Activated naive CD4-positive, alpha-beta T cell treated with anti-CD3 and anti-CD28 coated beads for 36 hours (primary cell): ENCODE data around the gene ORM2. TPM values are rescaled to one million over a fixed set of nuclear protein-coding genes. Genes with fewer than 3 reads are reported as not detected.

Experiments used
- CTCF ChIA-PET: fragments of 350-600 bp; sonication (Branson Sonifier 250); formaldehyde crosslinking; loops from one replicate; lab custom pipeline; 2021; ENCODE audit warnings: antibody characterized with exemption; lab: Charles Lee
- DNase-seq: peaks from one replicate; pipeline ENCODE4 v3.0.0-alpha.2; 2020
- H3K27ac Mint-ChIP-seq: one replicate; pipeline ENCODE4 v1.8.0; 2021; ENCODE audit warnings: mild to moderate bottlenecking, mixed read lengths
- H3K27me3 Mint-ChIP-seq: one replicate; pipeline ENCODE4 v1.8.0; 2021; ENCODE audit warnings: low read depth, mixed read lengths
- H3K36me3 Mint-ChIP-seq: one replicate; pipeline ENCODE4 v1.8.0; 2021; ENCODE audit warnings: low read depth, mixed read lengths
- H3K4me1 Mint-ChIP-seq: one replicate; pipeline ENCODE4 v1.8.0; 2021; ENCODE audit warnings: low read depth, mixed read lengths
- H3K4me3 Mint-ChIP-seq: one replicate; pipeline ENCODE4 v1.8.0; 2021; ENCODE audit warnings: mild to moderate bottlenecking, moderate library complexity, mixed read lengths
- H3K9me3 Mint-ChIP-seq: one replicate; pipeline ENCODE4 v1.8.0; 2021; ENCODE audit warnings: mixed read lengths
- intact Hi-C: fragments of 100-400 bp; cut with micrococcal nuclease; formaldehyde crosslinking; loops from one replicate; pipeline ENCODE4 v1.15.1; 2023
- total RNA-seq, 2 experiments: library from RNA; stranded (reverse); gene quantifications; one replicate each; pipeline ENCODE4 v1.2.3, GENCODE V29; 2021

The ORM2 gene
- total RNA-seq, 2 experiments from 2014 or later, result not detected

GRCh38 chr9:114287763-114288192 lies 41.9 kb upstream of the ORM2 start:
- peaks cover 2% of the 10 kb centered on the region for H3K27me3 Mint-ChIP-seq
- no peak overlapping the region for H3K27ac Mint-ChIP-seq
- H3K9me3 Mint-ChIP-seq, result no peaks in the 10 kb centered on the region
- intact Hi-C loops, result no loop called here
- peaks cover 4% of the 10 kb centered on the region for H3K36me3 Mint-ChIP-seq
- CTCF ChIA-PET, result interaction anchor here (0.8 to 1.3 kb wide), 3 partner anchors 132 to 205 kb away, joined by 3 to 5 read pairs (median 4); partner anchors contain the start of gene COL27A1
- DNase-seq, result no peak
- no peak overlapping the region for H3K4me3 Mint-ChIP-seq
- H3K4me1 Mint-ChIP-seq, result peaks cover 2% of the 10 kb centered on the region

GRCh38 chr9:114288193-114289091 lies 41.2 kb upstream of the ORM2 start:
- CTCF ChIA-PET, result interaction anchor here (0.8 to 1.3 kb wide), 3 partner anchors 133 to 206 kb away, joined by 3 to 5 read pairs (median 4); partner anchors contain the start of gene COL27A1
- no peak for DNase-seq
- Mint-ChIP-seq H3K4me1 (peaks cover 2% of the 10 kb centered on the region), H3K27me3 (peaks cover 2% of the 10 kb centered on the region), H3K9me3 (no peaks in the 10 kb centered on the region), H3K4me3 (no peak overlapping the region), H3K36me3 (peaks cover 6% of the 10 kb centered on the region), H3K27ac (no peak overlapping the region)
- intact Hi-C loops, result no loop called here

GRCh38 chr9:114289106-114289505 lies 40.6 kb upstream of the ORM2 start:
- Mint-ChIP-seq H3K9me3 (no peaks in the 10 kb centered on the region), H3K4me3 (no peak overlapping the region), H3K36me3 (peaks cover 6% of the 10 kb centered on the region), H3K4me1 (peaks cover 2% of the 10 kb centered on the region), H3K27ac (no peak overlapping the region), H3K27me3 (peaks cover 2% of the 10 kb centered on the region)
- CTCF ChIA-PET, result interaction anchor here (2.5 to 4.9 kb wide), 2 partner anchors 9 to 205 kb away, joined by 12 to 75 read pairs; no protein-coding TSS in a partner anchor
- no peak for DNase-seq
- intact Hi-C loops, result no loop called here

- Mint-ChIP-seq H3K27me3 (peaks cover 2% of the 10 kb centered on the region), H3K27ac (no peak overlapping the region), H3K9me3 (peaks cover 4% of the 10 kb centered on the region), H3K4me1 (peaks cover 2% of the 10 kb centered on the region), H3K36me3 (peaks cover 10% of the 10 kb centered on the region), H3K4me3 (no peak overlapping the region)
- CTCF ChIA-PET, result interaction anchor here (0.8 to 4.9 kb wide), 16 partner anchors 9 to 402 kb away, joined by 3 to 75 read pairs (median 8); partner anchors contain the start of gene COL27A1
- intact Hi-C loops, result no loop called here
- DNase-seq, result no peak
Observed at GRCh38 chr9:114289571-114290481, 39.8 kb upstream of the ORM2 start.

GRCh38 chr9:114290561-114290986 lies 39.1 kb upstream of the ORM2 start:
- Mint-ChIP-seq H3K36me3 (peaks cover 16% of the 10 kb centered on the region), H3K9me3 (peaks cover 7% of the 10 kb centered on the region), H3K4me1 (peaks cover 2% of the 10 kb centered on the region), H3K4me3 (no peak overlapping the region), H3K27me3 (peaks cover 2% of the 10 kb centered on the region), H3K27ac (no peak overlapping the region)
- intact Hi-C loops, result no loop called here
- no peak for DNase-seq
- CTCF ChIA-PET, result interaction anchor here (0.8 to 4.9 kb wide), 31 partner anchors 9 to 403 kb away, joined by 3 to 75 read pairs (median 5); partner anchors contain the start of gene COL27A1

GRCh38 chr9:114291064-114291474 lies 38.6 kb upstream of the ORM2 start:
- DNase-seq, result peak; percentile 83
- intact Hi-C loops, result loop anchor here (1.0 kb wide), 3 partner anchors 136 to 209 kb away; partner anchors contain the start of gene COL27A1
- Mint-ChIP-seq H3K4me3 (no peak overlapping the region), H3K27me3 (peaks cover 2% of the 10 kb centered on the region), H3K4me1 (peaks cover 2% of the 10 kb centered on the region), H3K36me3 (peaks cover 20% of the 10 kb centered on the region), H3K27ac (no peak overlapping the region), H3K9me3 (peaks cover 11% of the 10 kb centered on the region)
- CTCF ChIA-PET, result interaction anchor here (0.7 to 4.9 kb wide), 33 partner anchors 9 to 404 kb away, joined by 3 to 75 read pairs (median 5); partner anchors contain the start of gene COL27A1

GRCh38 chr9:114291886-114292590 lies 37.6 kb upstream of the ORM2 start:
- H3K36me3 Mint-ChIP-seq, result peaks cover 21% of the 10 kb centered on the region
- DNase-seq, result no peak
- no peak overlapping the region for H3K27ac Mint-ChIP-seq
- H3K27me3 Mint-ChIP-seq, result peaks cover 2% of the 10 kb centered on the region
- CTCF ChIA-PET, result interaction anchor here (1.0 to 4.9 kb wide), 17 partner anchors 8 to 484 kb away, joined by 3 to 75 read pairs (median 6); partner anchors contain the start of gene COL27A1
- no peak overlapping the region for H3K4me3 Mint-ChIP-seq
- H3K9me3 Mint-ChIP-seq, result peaks cover 11% of the 10 kb centered on the region
- peaks cover 2% of the 10 kb centered on the region for H3K4me1 Mint-ChIP-seq
- intact Hi-C loops, result loop anchor here (1.0 kb wide), 3 partner anchors 137 to 210 kb away; partner anchors contain the start of gene COL27A1

GRCh38 chr9:114294664-114295063 lies 35.0 kb upstream of the ORM2 start:
- Mint-ChIP-seq H3K4me1 (peaks cover 2% of the 10 kb centered on the region), H3K4me3 (no peak overlapping the region), H3K9me3 (peaks cover 11% of the 10 kb centered on the region), H3K27ac (no peak overlapping the region), H3K27me3 (peaks cover 2% of the 10 kb centered on the region), H3K36me3 (peaks cover 21% of the 10 kb centered on the region)
- no peak for DNase-seq
- intact Hi-C loops, result no loop called here
- CTCF ChIA-PET, result interaction anchor here (0.8 kb wide), 1 partner anchor 271 kb away, joined by 5 read pairs; no protein-coding TSS in a partner anchor

- Mint-ChIP-seq H3K36me3 (peaks cover 17% of the 10 kb centered on the region), H3K9me3 (peaks cover 11% of the 10 kb centered on the region), H3K27ac (no peak overlapping the region), H3K4me3 (no peak overlapping the region), H3K4me1 (no peaks in the 10 kb centered on the region), H3K27me3 (no peaks in the 10 kb centered on the region)
- no peak for DNase-seq
- CTCF ChIA-PET, result no interaction called here
- intact Hi-C loops, result no loop called here
Observed at GRCh38 chr9:114296338-114296737, 33.3 kb upstream of the ORM2 start.

GRCh38 chr9:114299286-114300152 lies 30.1 kb upstream of the ORM2 start:
- H3K4me3 Mint-ChIP-seq, result no peak overlapping the region
- DNase-seq, result no peak
- no peak overlapping the region for H3K27ac Mint-ChIP-seq
- H3K36me3 Mint-ChIP-seq, result peaks cover 14% of the 10 kb centered on the region
- H3K4me1 Mint-ChIP-seq, result no peaks in the 10 kb centered on the region
- H3K9me3 Mint-ChIP-seq, result peaks cover 10% of the 10 kb centered on the region
- intact Hi-C loops, result no loop called here
- CTCF ChIA-PET, result interaction anchor here (0.7 to 2.0 kb wide), 3 partner anchors 9 to 217 kb away, joined by 3 to 12 read pairs (median 5); no protein-coding TSS in a partner anchor
- no peaks in the 10 kb centered on the region for H3K27me3 Mint-ChIP-seq
